T-cell (primary cell): ENCODE results near the gene L3MBTL1. TPM values are rescaled to one million over a fixed set of nuclear protein-coding genes. Genes with fewer than 3 reads are reported as not detected.

Experiments
- ATAC-seq, 4 experiments: fragments of 200-7000 bp in 3 of 4; fragments of 150-1000 bp in 1 of 4; cut with Tn5 transposase; replicated peaks in 1 of 4; 1 replicate in 3 of 4; 2 replicates in 1 of 4; pipeline ENCODE4 v1.10.0; 2021; ENCODE audit warnings: moderate library complexity in 3 of 4, mild to moderate bottlenecking in 2 of 4, moderate number of reproducible peaks in 1 of 4
- CTCF ChIA-PET, 2 donors: fragments of 300-600 bp; sonication (Branson Sonifier 250); formaldehyde crosslinking; loops; one replicate each; lab custom pipeline; 2022; ENCODE audit warnings: antibody characterized with exemption in 2 of 2; lab: Charles Lee
- POLR2A ChIA-PET, 2 donors: fragments of 300-600 bp; sonication (Branson Sonifier 250); formaldehyde crosslinking; loops; one replicate each; lab custom pipeline; 2022; ENCODE audit warnings: antibody characterized with exemption in 2 of 2; lab: Charles Lee
- DNase-seq, 35 experiments: peaks; one replicate each; pipeline versions ENCODE4 v3.0.0 to v3.0.0-alpha.2; 2013 to 2023
- H3K27ac ChIP-seq: one replicate; pipeline ENCODE4 v1.5.1; 2013; ENCODE audit warnings: low read length
- H3K27me3 ChIP-seq, 2 experiments: replicated peaks in 1 of 2; 1 replicate in 1 of 2; 2 replicates in 1 of 2; pipeline versions ENCODE4 v1.6.1 to v1.7.0; 2013; ENCODE audit warnings: low read length in 1 of 2, mixed read lengths in 1 of 2; ENCODE audit not compliant: control insufficient read depth in 2 of 2, insufficient read depth in 2 of 2; ENCODE audit errors: extremely low read depth in 1 of 2
- H3K36me3 ChIP-seq, 2 donors: 1 replicate in 1 of 2; 2 replicates in 1 of 2; pipeline versions ENCODE4 v1.6.1 to v1.7.0; 2013; ENCODE audit warnings: low read length in 1 of 2; ENCODE audit not compliant: control insufficient read depth in 2 of 2, insufficient read depth in 1 of 2; ENCODE audit errors: extremely low read depth in 1 of 2
- H3K4me1 ChIP-seq, 2 experiments: 1 replicate in 1 of 2; 2 replicates in 1 of 2; pipeline versions ENCODE4 v1.6.1 to v1.7.0; 2013; ENCODE audit warnings: low read length in 2 of 2, mixed read lengths in 1 of 2; ENCODE audit not compliant: insufficient read depth in 2 of 2, control insufficient read depth in 1 of 2; ENCODE audit errors: extremely low read depth in 1 of 2
- H3K4me3 ChIP-seq, 2 donors: 1 replicate in 1 of 2; 2 replicates in 1 of 2; pipeline versions ENCODE4 v1.5.1 to v1.7.0; 2013; ENCODE audit warnings: mild to moderate bottlenecking in 2 of 2, low read length in 1 of 2, moderate library complexity in 1 of 2; ENCODE audit not compliant: control insufficient read depth in 1 of 2; ENCODE audit errors: extremely low read depth in 1 of 2
- H3K9me3 ChIP-seq: 2 replicates; pipeline ENCODE4 v1.7.0; 2013
- H3K27ac Mint-ChIP-seq, 2 donors: one replicate each; pipeline ENCODE4 v1.8.0; 2020 to 2021; ENCODE audit warnings: mild to moderate bottlenecking in 2 of 2, mixed read lengths in 2 of 2
- H3K27me3 Mint-ChIP-seq, 2 donors: one replicate each; pipeline ENCODE4 v1.8.0; 2021 to 2022; ENCODE audit warnings: mixed read lengths in 2 of 2
- H3K36me3 Mint-ChIP-seq: one replicate; pipeline ENCODE4 v1.8.0; 2021; ENCODE audit warnings: mixed read lengths
- H3K4me1 Mint-ChIP-seq, 3 donors: one replicate each; pipeline ENCODE4 v1.8.0; 2020 to 2022; ENCODE audit warnings: mixed read lengths in 3 of 3, mild to moderate bottlenecking in 1 of 3
- H3K4me3 Mint-ChIP-seq, 3 donors: one replicate each; pipeline ENCODE4 v1.8.0; 2020 to 2022; ENCODE audit warnings: mild to moderate bottlenecking in 3 of 3, mixed read lengths in 3 of 3, moderate library complexity in 3 of 3
- H3K9me3 Mint-ChIP-seq, 3 donors: one replicate each; pipeline ENCODE4 v1.8.0; 2020 to 2022; ENCODE audit warnings: mixed read lengths in 3 of 3
- WGBS: methylation state at CpG from one replicate; pipeline ENCODE4 v1.1.5; 2013; ENCODE audit warnings: missing lambda C conversion rate; ENCODE audit not compliant: insufficient coverage; 5-methylcytosine and 5-hydroxymethylcytosine counted together
- total RNA-seq, 35 experiments: library from RNA in 6 of 35; stranded (reverse) in 6 of 35; fragments of 120-200 nt in 1 of 35; gene quantifications; one replicate each; pipeline versions ENCODE4 v1.2.1 to v1.2.4 and lab custom pipeline; 2013 to 2026

The L3MBTL1 gene
- total RNA-seq, 5 donors from 2014 or later (not counting 1 experiment from before 2014, with no cell fraction given): 15.5 to 20.1 (median 16.1) TPM

- Mint-ChIP-seq H3K9me3 (no peaks in the 10 kb centered on the region), H3K4me1 (no peaks in the 10 kb centered on the region), H3K27me3 (peaks cover 0 to 1% of the 10 kb centered on the region in 2 donors), H3K27ac (no peak overlapping the region), H3K4me3 (no peak overlapping the region), H3K36me3 (no peaks in the 10 kb centered on the region)
- H3K9me3 ChIP-seq: no peaks in the 10 kb centered on the region
- H3K4me3 ChIP-seq: no peak overlapping the region
- peaks cover 0 to 10% of the 10 kb centered on the region in 2 experiments for H3K27me3 ChIP-seq
- H3K27ac ChIP-seq: no peak overlapping the region
- ATAC-seq: no peak
- no peaks in the 10 kb centered on the region for H3K4me1 ChIP-seq
- POLR2A ChIA-PET: interaction anchor here in 1 of 2 donors (0.6 kb wide), 1 partner anchor 387 kb away, joined by 6 read pairs; no protein-coding TSS in a partner anchor
- DNase-seq: no peak
- CTCF ChIA-PET: no interaction called here
- H3K36me3 ChIP-seq: no peaks in the 10 kb centered on the region
- WGBS: 73% methylated on average over 7 of the region's 8 CpGs
Observed at GRCh38 chr20:43559147-43559987, 51.9 kb downstream of the L3MBTL1 start.

- ChIA-PET POLR2A (no interaction called here), CTCF (interaction anchor here in 1 of 2 donors (0.6 kb wide), 1 partner anchor 165 kb away, joined by 4 read pairs; no protein-coding TSS in a partner anchor)
- Mint-ChIP-seq H3K4me1 (no peaks in the 10 kb centered on the region), H3K4me3 (no peak overlapping the region), H3K36me3 (no peaks in the 10 kb centered on the region), H3K9me3 (no peaks in the 10 kb centered on the region), H3K27me3 (peaks cover 0 to 1% of the 10 kb centered on the region in 2 donors), H3K27ac (no peak overlapping the region)
- Histone ChIP-seq H3K4me1 (no peaks in the 10 kb centered on the region), H3K27ac (no peak overlapping the region), H3K27me3 (peaks cover 0 to 11% of the 10 kb centered on the region in 2 experiments), H3K9me3 (no peaks in the 10 kb centered on the region), H3K4me3 (no peak overlapping the region), H3K36me3 (no peaks in the 10 kb centered on the region)
- no CpG with 5 or more reads among the region's 3 CpGs for WGBS
- no peak for DNase-seq
- no peak for ATAC-seq
Observed at GRCh38 chr20:43560974-43561373, 53.5 kb downstream of the L3MBTL1 start.

GRCh38 chr20:43563429-43563828, 55.9 kb downstream of the L3MBTL1 start:
- CTCF ChIA-PET: no interaction called here

GRCh38 chr20:43563991-43564390, 56.5 kb downstream of the L3MBTL1 start:
- Histone ChIP-seq H3K27me3 (peaks cover 0 to 4% of the 10 kb centered on the region in 2 experiments), H3K36me3 (no peaks in the 10 kb centered on the region), H3K9me3 (no peaks in the 10 kb centered on the region), H3K4me3 (no peak overlapping the region), H3K4me1 (no peaks in the 10 kb centered on the region), H3K27ac (no peak overlapping the region)
- WGBS: 80% methylated on average over 6 of the region's 7 CpGs
- no peak overlapping the region for H3K4me3 Mint-ChIP-seq
- ATAC-seq (no peak), DNase-seq (no peak)
- no peaks in the 10 kb centered on the region for H3K4me1 Mint-ChIP-seq
- H3K36me3 Mint-ChIP-seq: no peaks in the 10 kb centered on the region
- CTCF ChIA-PET: no interaction called here
- H3K27me3 Mint-ChIP-seq: peaks cover 0 to 1% of the 10 kb centered on the region in 2 donors
- H3K27ac Mint-ChIP-seq: no peak overlapping the region
- no peaks in the 10 kb centered on the region for H3K9me3 Mint-ChIP-seq
- POLR2A ChIA-PET: no interaction called here

More at GRCh38 chr20:43563429-43563828, 55.9 kb downstream of the L3MBTL1 start:
- Histone ChIP-seq H3K4me3 (no peak overlapping the region), H3K36me3 (no peaks in the 10 kb centered on the region), H3K9me3 (no peaks in the 10 kb centered on the region), H3K4me1 (no peaks in the 10 kb centered on the region), H3K27me3 (peaks cover 0 to 7% of the 10 kb centered on the region in 2 experiments), H3K27ac (no peak overlapping the region)
- H3K9me3 Mint-ChIP-seq: no peaks in the 10 kb centered on the region
- 83% methylated on average over 3 of the region's 3 CpGs for WGBS
- peaks cover 0 to 1% of the 10 kb centered on the region in 2 donors for H3K27me3 Mint-ChIP-seq
- no peaks in the 10 kb centered on the region for H3K4me1 Mint-ChIP-seq
- ATAC-seq (no peak), DNase-seq (no peak)
- H3K27ac Mint-ChIP-seq: no peak overlapping the region
- POLR2A ChIA-PET: no interaction called here
- H3K4me3 Mint-ChIP-seq: no peak overlapping the region
- H3K36me3 Mint-ChIP-seq: no peaks in the 10 kb centered on the region

DNA sequence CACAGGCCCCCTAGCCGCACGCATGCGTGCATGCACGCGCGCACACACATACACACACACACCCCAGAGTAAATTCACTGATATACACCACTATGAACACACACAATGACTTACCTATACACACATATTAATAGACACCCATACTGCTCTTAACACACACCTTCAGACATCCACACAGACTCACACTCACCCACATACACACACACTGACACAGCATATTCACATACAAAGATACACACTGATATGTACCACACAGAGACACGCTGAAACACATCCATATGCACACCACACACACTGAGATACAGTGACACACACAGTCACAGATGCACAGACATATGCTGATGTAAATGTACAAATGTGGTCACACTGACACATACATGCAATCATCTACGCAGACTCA, 57.0 kb downstream of the L3MBTL1 start:
- ATAC-seq: no peak
- CTCF ChIA-PET: no interaction called here
- no peak overlapping the region for H3K4me3 Mint-ChIP-seq

DNA sequence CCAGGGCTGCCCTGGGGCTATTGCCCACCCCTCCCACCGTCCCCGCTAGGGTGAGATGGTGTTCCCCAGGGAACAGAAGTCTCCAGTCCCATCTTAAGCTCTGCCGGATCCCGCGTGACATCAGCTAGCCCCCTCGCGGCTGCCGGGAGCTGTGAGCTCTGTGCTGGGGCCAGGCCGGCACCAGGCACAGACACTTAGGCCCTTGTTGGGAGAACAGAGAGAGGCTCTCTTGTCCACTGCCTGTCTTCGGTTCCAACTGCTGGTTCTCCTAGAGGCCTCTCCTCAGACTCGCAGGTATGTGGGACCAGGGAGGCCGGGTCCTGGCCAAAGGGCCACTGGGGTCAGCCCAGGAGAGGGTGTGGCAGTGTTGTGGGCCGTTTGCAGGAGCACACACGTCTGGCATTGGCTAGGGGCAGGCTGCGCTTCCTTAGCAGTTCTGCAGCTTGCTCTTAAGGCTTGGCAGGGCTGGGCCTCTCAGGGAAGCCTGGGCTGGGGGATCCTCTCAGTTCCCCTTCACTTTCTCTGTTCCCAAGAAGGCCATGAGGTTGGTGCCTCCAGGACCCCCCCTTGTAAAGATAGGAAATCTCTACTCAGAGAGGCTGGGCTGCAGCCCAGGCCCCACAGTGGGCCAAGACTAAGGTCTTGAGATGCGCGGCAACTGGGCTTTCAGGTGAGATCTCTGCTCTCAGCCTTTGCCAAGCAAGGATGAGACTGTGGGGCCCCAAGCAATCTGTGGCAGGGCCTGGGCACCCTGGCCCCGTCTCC, 57.7 kb downstream of the L3MBTL1 start:
- Mint-ChIP-seq H3K36me3 (no peaks in the 10 kb centered on the region), H3K4me1 (no peaks in the 10 kb centered on the region), H3K27me3 (peaks cover 0 to 1% of the 10 kb centered on the region in 2 donors), H3K27ac (no peak overlapping the region), H3K4me3 (no peak overlapping the region), H3K9me3 (no peaks in the 10 kb centered on the region)
- ChIA-PET POLR2A (no interaction called here), CTCF (interaction anchor here in 1 of 2 donors (0.6 kb wide), 1 partner anchor 10 kb away, joined by 5 read pairs; no protein-coding TSS in a partner anchor)
- Histone ChIP-seq H3K36me3 (no peaks in the 10 kb centered on the region), H3K27ac (no peak overlapping the region), H3K4me1 (no peaks in the 10 kb centered on the region), H3K4me3 (no peak overlapping the region), H3K9me3 (no peaks in the 10 kb centered on the region), H3K27me3 (peaks cover 0 to 4% of the 10 kb centered on the region in 2 experiments)
- ATAC-seq (no peak), DNase-seq (no peak)
- WGBS: 91% methylated on average over 13 of the region's 18 CpGs

More for the DNA sequence above, 57.0 kb downstream of the L3MBTL1 start:
- no peak for DNase-seq
- Histone ChIP-seq H3K4me3 (no peak overlapping the region), H3K27ac (no peak overlapping the region), H3K9me3 (no peaks in the 10 kb centered on the region), H3K27me3 (peaks cover 0 to 4% of the 10 kb centered on the region in 2 experiments), H3K36me3 (no peaks in the 10 kb centered on the region), H3K4me1 (no peaks in the 10 kb centered on the region)
- 96% methylated on average over 8 of the region's 8 CpGs for WGBS
- POLR2A ChIA-PET: no interaction called here
- H3K27ac Mint-ChIP-seq: no peak overlapping the region
- no peaks in the 10 kb centered on the region for H3K4me1 Mint-ChIP-seq
- peaks cover 0 to 1% of the 10 kb centered on the region in 2 donors for H3K27me3 Mint-ChIP-seq
- no peaks in the 10 kb centered on the region for H3K9me3 Mint-ChIP-seq
- no peaks in the 10 kb centered on the region for H3K36me3 Mint-ChIP-seq
